Activated naive CD4-positive, alpha-beta T cell treated with anti-CD3 and anti-CD28 coated beads, Interleukin-2, amount 50 U/mL, for 24 hours (primary cell): ENCODE measurements around the gene ARHGAP26.

Experiments used
- H3K27ac Mint-ChIP-seq: one replicate; pipeline ENCODE4 v1.8.0; 2021; ENCODE audit warnings: mild to moderate bottlenecking, mixed read lengths
- H3K27me3 Mint-ChIP-seq: one replicate; pipeline ENCODE4 v1.8.0; 2021; ENCODE audit warnings: mixed read lengths
- H3K36me3 Mint-ChIP-seq: one replicate; pipeline ENCODE4 v1.8.0; 2021; ENCODE audit warnings: mixed read lengths
- H3K4me1 Mint-ChIP-seq: one replicate; pipeline ENCODE4 v1.8.0; 2021; ENCODE audit warnings: mixed read lengths
- H3K4me3 Mint-ChIP-seq: one replicate; pipeline ENCODE4 v1.8.0; 2021; ENCODE audit warnings: mild to moderate bottlenecking, mixed read lengths
- H3K9me3 Mint-ChIP-seq: one replicate; pipeline ENCODE4 v1.8.0; 2021; ENCODE audit warnings: mixed read lengths

ARHGAP26 gene

GRCh38 chr5:142871363-142872193 is 101.4 kb downstream of the ARHGAP26 start:
- H3K9me3 Mint-ChIP-seq, result no peaks in the 10 kb centered on the region
- no peaks in the 10 kb centered on the region for H3K27me3 Mint-ChIP-seq
- no peak overlapping the region for H3K4me3 Mint-ChIP-seq
- H3K4me1 Mint-ChIP-seq, result peaks cover 4% of the 10 kb centered on the region
- H3K27ac Mint-ChIP-seq, result no peak overlapping the region
- H3K36me3 Mint-ChIP-seq, result no peaks in the 10 kb centered on the region

GRCh38 chr5:142872217-142872616 is 102.0 kb downstream of the ARHGAP26 start:
- no peak overlapping the region for H3K27ac Mint-ChIP-seq

GRCh38 chr5:142872795-142873194 is 102.6 kb downstream of the ARHGAP26 start:
- Mint-ChIP-seq H3K4me1 (no peaks in the 10 kb centered on the region), H3K36me3 (no peaks in the 10 kb centered on the region), H3K9me3 (no peaks in the 10 kb centered on the region), H3K4me3 (no peak overlapping the region), H3K27ac (no peak overlapping the region), H3K27me3 (no peaks in the 10 kb centered on the region)

More at GRCh38 chr5:142872217-142872616, 102.0 kb downstream of the ARHGAP26 start:
- Mint-ChIP-seq H3K27me3 (no peaks in the 10 kb centered on the region), H3K4me1 (no peaks in the 10 kb centered on the region), H3K9me3 (no peaks in the 10 kb centered on the region), H3K4me3 (no peak overlapping the region), H3K36me3 (no peaks in the 10 kb centered on the region)

- Mint-ChIP-seq H3K9me3 (no peaks in the 10 kb centered on the region), H3K4me1 (no peaks in the 10 kb centered on the region), H3K27me3 (no peaks in the 10 kb centered on the region), H3K36me3 (no peaks in the 10 kb centered on the region), H3K27ac (no peak overlapping the region), H3K4me3 (no peak overlapping the region)
These were observed 103.7 kb downstream of the ARHGAP26 start for GRCh38 chr5:142873831-142874230.

GRCh38 chr5:142874540-142874939 is 104.4 kb downstream of the ARHGAP26 start:
- no peaks in the 10 kb centered on the region for H3K36me3 Mint-ChIP-seq
- no peak overlapping the region for H3K4me3 Mint-ChIP-seq
- H3K4me1 Mint-ChIP-seq, result no peaks in the 10 kb centered on the region
- no peaks in the 10 kb centered on the region for H3K27me3 Mint-ChIP-seq
- H3K27ac Mint-ChIP-seq, result no peak overlapping the region
- H3K9me3 Mint-ChIP-seq, result no peaks in the 10 kb centered on the region

- H3K9me3 Mint-ChIP-seq, result no peaks in the 10 kb centered on the region
- H3K27me3 Mint-ChIP-seq, result no peaks in the 10 kb centered on the region
- no peaks in the 10 kb centered on the region for H3K4me1 Mint-ChIP-seq
- H3K36me3 Mint-ChIP-seq, result no peaks in the 10 kb centered on the region
- no peak overlapping the region for H3K4me3 Mint-ChIP-seq
- H3K27ac Mint-ChIP-seq, result no peak overlapping the region
These were observed 105.8 kb downstream of the ARHGAP26 start for GRCh38 chr5:142875936-142876335.

GRCh38 chr5:142876817-142877216 is 106.6 kb downstream of the ARHGAP26 start:
- no peaks in the 10 kb centered on the region for H3K4me1 Mint-ChIP-seq
- no peak overlapping the region for H3K27ac Mint-ChIP-seq
- H3K27me3 Mint-ChIP-seq, result no peaks in the 10 kb centered on the region
- no peak overlapping the region for H3K4me3 Mint-ChIP-seq
- no peaks in the 10 kb centered on the region for H3K9me3 Mint-ChIP-seq
- H3K36me3 Mint-ChIP-seq, result no peaks in the 10 kb centered on the region

GRCh38 chr5:142878111-142878510 is 107.9 kb downstream of the ARHGAP26 start:
- Mint-ChIP-seq H3K4me3 (no peak overlapping the region), H3K9me3 (no peaks in the 10 kb centered on the region), H3K4me1 (no peaks in the 10 kb centered on the region), H3K36me3 (no peaks in the 10 kb centered on the region), H3K27me3 (no peaks in the 10 kb centered on the region), H3K27ac (no peak overlapping the region)

GRCh38 chr5:142878638-142879037 is 108.5 kb downstream of the ARHGAP26 start:
- Mint-ChIP-seq H3K36me3 (no peaks in the 10 kb centered on the region), H3K9me3 (no peaks in the 10 kb centered on the region), H3K4me3 (no peak overlapping the region), H3K27me3 (no peaks in the 10 kb centered on the region), H3K4me1 (no peaks in the 10 kb centered on the region), H3K27ac (no peak overlapping the region)

GRCh38 chr5:142881076-142881783 is 111.1 kb downstream of the ARHGAP26 start:
- H3K9me3 Mint-ChIP-seq, result no peaks in the 10 kb centered on the region
- no peaks in the 10 kb centered on the region for H3K27me3 Mint-ChIP-seq
- no peaks in the 10 kb centered on the region for H3K4me1 Mint-ChIP-seq
- H3K36me3 Mint-ChIP-seq, result no peaks in the 10 kb centered on the region
- H3K27ac Mint-ChIP-seq, result no peak overlapping the region
- H3K4me3 Mint-ChIP-seq, result no peak overlapping the region

- Mint-ChIP-seq H3K4me1 (no peaks in the 10 kb centered on the region), H3K36me3 (no peaks in the 10 kb centered on the region), H3K4me3 (no peak overlapping the region), H3K9me3 (no peaks in the 10 kb centered on the region), H3K27me3 (no peaks in the 10 kb centered on the region), H3K27ac (no peak overlapping the region)
These were observed 111.6 kb downstream of the ARHGAP26 start for GRCh38 chr5:142881784-142882126.

GRCh38 chr5:142883025-142883424 is 112.8 kb downstream of the ARHGAP26 start:
- Mint-ChIP-seq H3K27ac (no peak overlapping the region), H3K36me3 (peaks cover 2% of the 10 kb centered on the region), H3K4me3 (no peak overlapping the region), H3K4me1 (no peaks in the 10 kb centered on the region), H3K27me3 (no peaks in the 10 kb centered on the region), H3K9me3 (no peaks in the 10 kb centered on the region)

GRCh38 chr5:142883438-142883837 is 113.3 kb downstream of the ARHGAP26 start:
- H3K27me3 Mint-ChIP-seq, result no peaks in the 10 kb centered on the region
- H3K27ac Mint-ChIP-seq, result no peak overlapping the region
- H3K36me3 Mint-ChIP-seq, result peaks cover 2% of the 10 kb centered on the region
- H3K4me1 Mint-ChIP-seq, result no peaks in the 10 kb centered on the region
- H3K4me3 Mint-ChIP-seq, result no peak overlapping the region
- H3K9me3 Mint-ChIP-seq, result no peaks in the 10 kb centered on the region

- H3K36me3 Mint-ChIP-seq, result peaks cover 2% of the 10 kb centered on the region
- H3K4me1 Mint-ChIP-seq, result no peaks in the 10 kb centered on the region
- no peak overlapping the region for H3K4me3 Mint-ChIP-seq
- H3K27me3 Mint-ChIP-seq, result no peaks in the 10 kb centered on the region
- no peak overlapping the region for H3K27ac Mint-ChIP-seq
- H3K9me3 Mint-ChIP-seq, result no peaks in the 10 kb centered on the region
These were observed 113.9 kb downstream of the ARHGAP26 start for GRCh38 chr5:142884029-142884428.

GRCh38 chr5:142886211-142886610 is 116.0 kb downstream of the ARHGAP26 start:
- Mint-ChIP-seq H3K9me3 (no peaks in the 10 kb centered on the region), H3K27me3 (no peaks in the 10 kb centered on the region), H3K27ac (no peak overlapping the region)

GRCh38 chr5:142886956-142887355 is 116.8 kb downstream of the ARHGAP26 start:
- Mint-ChIP-seq H3K4me1 (no peaks in the 10 kb centered on the region), H3K9me3 (no peaks in the 10 kb centered on the region), H3K36me3 (peaks cover 2% of the 10 kb centered on the region), H3K27ac (no peak overlapping the region), H3K27me3 (no peaks in the 10 kb centered on the region), H3K4me3 (no peak overlapping the region)

More at GRCh38 chr5:142886211-142886610, 116.0 kb downstream of the ARHGAP26 start:
- Mint-ChIP-seq H3K4me1 (no peaks in the 10 kb centered on the region), H3K4me3 (no peak overlapping the region), H3K36me3 (peaks cover 2% of the 10 kb centered on the region)
